ENCODE measurements around the gene GPR6.

GPR6 gene

GRCh38 chr6:109978174-109979032 lies at the start of gene GPR6:
TSS of gene GPR6 (plus strand) at chr6:109978311. CDS start at chr6:109979113, 802 bp downstream.
- Mint-ChIP-seq H3K27me3 (peaks cover 77% of the 10 kb centered on the region), H3K4me3 (no peak within 1 kb of the TSS)

DNA sequence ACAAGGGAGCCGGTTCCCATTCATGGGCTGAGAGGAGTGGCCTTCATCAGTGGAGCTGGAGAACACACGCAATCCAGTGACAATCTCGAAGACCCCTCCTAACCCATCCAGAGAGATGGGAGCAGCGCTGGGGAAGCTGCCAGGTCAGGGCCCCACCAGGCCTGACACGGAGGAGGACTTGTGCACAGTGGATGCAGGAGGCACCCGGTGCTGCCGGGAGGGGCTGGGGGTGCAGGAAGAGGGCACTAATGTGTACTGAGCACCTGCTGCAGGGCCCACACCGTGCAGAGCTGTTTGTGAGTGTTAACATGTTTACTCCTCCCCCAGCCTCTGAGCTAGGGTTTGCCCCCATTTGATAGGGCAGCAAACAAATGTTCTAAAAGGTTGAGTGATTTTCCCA lies 43.8 kb upstream of the GPR6 start:
- Mint-ChIP-seq H3K27ac (ENCODE audit: low read depth) (no peak overlapping the region), H3K27me3 (peaks cover under 1% of the 10 kb centered on the region), H3K4me1 (no peaks in the 10 kb centered on the region), H3K4me3 (no peak overlapping the region), H3K36me3 (ENCODE audit: insufficient read depth) (no peaks in the 10 kb centered on the region), H3K9me3 (peaks cover 5% of the 10 kb centered on the region)
- no peak for DNase-seq (ENCODE audit: low spot score in 2 of 2)
- no peak for ATAC-seq (replicated peaks; ENCODE audit: extremely low read depth, poor library complexity, severe bottlenecking)

More at GRCh38 chr6:109978174-109979032, at the start of gene GPR6:
- Mint-ChIP-seq H3K4me1 (no peaks in the 10 kb centered on the region), H3K27ac (ENCODE audit: low read depth) (no peak within 1 kb of the TSS), H3K9me3 (no peaks in the 10 kb centered on the region), H3K36me3 (ENCODE audit: insufficient read depth) (no peaks in the 10 kb centered on the region)
- DNase-seq (ENCODE audit: low spot score in 2 of 2) (no peak), ATAC-seq (replicated peaks; ENCODE audit: extremely low read depth, poor library complexity, severe bottlenecking) (peak; percentile 28)

DNA sequence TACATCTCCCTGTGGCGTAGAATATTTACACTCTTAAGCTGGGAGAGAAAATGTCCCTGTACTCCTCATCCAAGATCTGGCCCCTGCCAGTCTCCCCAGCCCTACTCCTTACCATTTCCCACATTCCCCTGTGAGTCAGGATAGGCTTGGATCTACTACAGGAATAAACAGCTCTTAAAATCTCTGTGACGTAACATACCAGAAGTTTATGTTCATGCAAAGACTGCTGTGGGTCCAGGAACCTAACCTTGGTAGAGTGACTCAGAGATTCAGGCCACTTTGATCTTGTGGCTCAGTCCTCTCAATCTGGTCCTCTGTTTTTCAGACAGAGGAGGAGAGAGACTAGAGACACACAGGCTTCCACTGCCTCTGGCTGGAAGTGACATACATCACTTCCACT lies 38.5 kb upstream of the GPR6 start:
- ATAC-seq (replicated peaks; ENCODE audit: extremely low read depth, poor library complexity, severe bottlenecking) (no peak), DNase-seq (ENCODE audit: low spot score in 2 of 2) (no peak)
- H3K36me3 Mint-ChIP-seq (ENCODE audit: insufficient read depth): no peaks in the 10 kb centered on the region
- no peak overlapping the region for H3K4me3 Mint-ChIP-seq
- no peak overlapping the region for H3K27ac Mint-ChIP-seq (ENCODE audit: low read depth)
- peaks cover 49% of the 10 kb centered on the region for H3K27me3 Mint-ChIP-seq
- peaks cover 5% of the 10 kb centered on the region for H3K9me3 Mint-ChIP-seq
- H3K4me1 Mint-ChIP-seq: no peaks in the 10 kb centered on the region

GRCh38 chr6:109944448-109944847 lies 33.7 kb upstream of the GPR6 start:
- no peaks in the 10 kb centered on the region for H3K9me3 Mint-ChIP-seq
- H3K4me3 Mint-ChIP-seq: no peak overlapping the region
- no peak overlapping the region for H3K27ac Mint-ChIP-seq (ENCODE audit: low read depth)
- no peaks in the 10 kb centered on the region for H3K36me3 Mint-ChIP-seq (ENCODE audit: insufficient read depth)
- no peaks in the 10 kb centered on the region for H3K4me1 Mint-ChIP-seq
- no peak for DNase-seq (ENCODE audit: low spot score in 2 of 2)
- no peak for ATAC-seq (replicated peaks; ENCODE audit: extremely low read depth, poor library complexity, severe bottlenecking)
- peaks cover 92% of the 10 kb centered on the region for H3K27me3 Mint-ChIP-seq

DNA sequence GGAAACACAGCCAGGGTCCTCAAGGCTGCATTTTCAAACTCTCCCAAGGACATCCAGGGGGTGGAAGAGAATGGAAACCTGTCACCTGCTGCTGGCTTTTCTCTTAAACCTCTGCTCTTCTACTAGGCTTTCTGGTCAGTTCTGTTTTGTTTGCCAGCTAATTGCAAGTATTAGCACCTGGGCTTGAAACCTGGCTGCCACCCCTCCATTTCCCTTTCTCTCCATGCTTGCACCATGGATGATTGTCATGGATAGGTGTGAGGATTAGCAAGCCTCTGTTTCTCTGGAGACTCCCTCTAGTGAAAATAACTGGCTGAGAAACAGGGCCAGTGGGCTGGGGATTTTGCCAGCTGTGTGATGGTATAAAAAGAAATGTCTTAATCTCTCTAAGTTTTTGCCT lies 33.0 kb upstream of the GPR6 start:
- Mint-ChIP-seq H3K4me3 (no peak overlapping the region), H3K36me3 (ENCODE audit: insufficient read depth) (no peaks in the 10 kb centered on the region), H3K4me1 (no peaks in the 10 kb centered on the region), H3K9me3 (no peaks in the 10 kb centered on the region), H3K27me3 (peaks cover 92% of the 10 kb centered on the region), H3K27ac (ENCODE audit: low read depth) (no peak overlapping the region)
- ATAC-seq (replicated peaks; ENCODE audit: extremely low read depth, poor library complexity, severe bottlenecking): no peak
- DNase-seq (ENCODE audit: low spot score in 2 of 2): no peak

DNA sequence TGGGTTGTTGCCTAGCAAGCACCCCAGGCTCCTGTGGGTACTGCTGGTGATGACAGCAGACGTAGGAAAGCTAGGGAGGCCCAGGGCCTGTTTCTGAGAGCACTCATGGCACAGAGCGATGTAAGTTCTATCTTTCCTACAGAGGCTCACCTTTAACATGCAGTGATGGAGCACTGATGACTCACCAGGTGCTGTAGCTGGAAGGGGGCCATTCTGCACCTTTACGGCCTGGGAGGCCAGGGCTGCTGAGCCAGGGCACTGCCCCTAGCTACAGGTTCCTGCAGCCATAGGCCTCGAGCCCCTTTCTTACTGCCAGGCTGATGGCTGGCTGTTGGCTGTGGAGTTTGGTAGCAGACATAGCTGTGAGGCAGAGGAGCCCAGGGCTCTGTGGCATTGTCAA lies 31.1 kb upstream of the GPR6 start:
- Mint-ChIP-seq H3K4me3 (no peak overlapping the region), H3K36me3 (ENCODE audit: insufficient read depth) (peaks cover 2% of the 10 kb centered on the region), H3K27me3 (peaks cover 86% of the 10 kb centered on the region), H3K27ac (ENCODE audit: low read depth) (no peak overlapping the region), H3K9me3 (no peaks in the 10 kb centered on the region), H3K4me1 (no peaks in the 10 kb centered on the region)
- no peak for DNase-seq (ENCODE audit: low spot score in 2 of 2)
- ATAC-seq (replicated peaks; ENCODE audit: extremely low read depth, poor library complexity, severe bottlenecking): no peak

DNA sequence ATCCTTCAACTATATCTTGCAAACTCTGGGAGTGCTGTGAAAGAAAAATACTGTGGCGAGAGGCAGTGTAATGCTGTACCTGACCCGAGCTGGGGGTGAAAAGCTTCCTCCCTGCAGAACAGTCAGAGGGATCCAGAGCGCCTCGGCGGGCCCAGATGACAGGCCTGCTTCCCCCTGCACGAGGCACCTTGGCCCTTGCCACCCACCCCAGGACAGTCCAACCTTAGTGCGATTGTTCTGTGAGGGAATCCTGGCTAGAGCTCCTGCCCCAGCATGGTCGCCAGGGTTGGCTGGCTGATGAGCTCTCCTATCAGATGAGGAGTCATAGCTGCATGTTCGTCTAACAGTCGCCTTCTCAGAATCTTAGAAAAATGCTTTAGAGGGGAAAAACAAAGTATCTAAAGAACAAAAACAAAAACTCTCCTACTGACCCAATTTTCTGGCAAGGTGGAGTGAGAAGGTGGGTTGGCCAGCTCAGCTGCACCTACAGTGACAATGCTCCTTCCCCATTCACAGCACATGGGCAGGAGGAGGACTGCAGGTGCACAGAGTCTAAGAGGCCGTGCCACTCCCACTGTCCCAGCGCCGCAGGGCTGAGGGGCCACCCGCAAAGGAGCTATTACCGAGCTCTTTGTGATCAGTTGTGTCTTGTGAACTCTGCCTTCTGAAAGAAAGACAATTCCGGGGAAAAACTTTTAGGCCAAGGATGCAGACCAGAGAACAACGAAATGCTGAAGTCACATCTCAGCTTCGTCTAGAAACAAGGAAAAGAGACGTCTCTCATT lies 28.6 kb upstream of the GPR6 start:
- DNase-seq (ENCODE audit: low spot score in 2 of 2) (no peak), ATAC-seq (replicated peaks; ENCODE audit: extremely low read depth, poor library complexity, severe bottlenecking) (no peak)
- Mint-ChIP-seq H3K4me3 (no peak overlapping the region), H3K36me3 (ENCODE audit: insufficient read depth) (peaks cover 2% of the 10 kb centered on the region), H3K4me1 (no peaks in the 10 kb centered on the region), H3K27ac (ENCODE audit: low read depth) (no peak overlapping the region), H3K27me3 (peaks cover 84% of the 10 kb centered on the region), H3K9me3 (no peaks in the 10 kb centered on the region)

DNA sequence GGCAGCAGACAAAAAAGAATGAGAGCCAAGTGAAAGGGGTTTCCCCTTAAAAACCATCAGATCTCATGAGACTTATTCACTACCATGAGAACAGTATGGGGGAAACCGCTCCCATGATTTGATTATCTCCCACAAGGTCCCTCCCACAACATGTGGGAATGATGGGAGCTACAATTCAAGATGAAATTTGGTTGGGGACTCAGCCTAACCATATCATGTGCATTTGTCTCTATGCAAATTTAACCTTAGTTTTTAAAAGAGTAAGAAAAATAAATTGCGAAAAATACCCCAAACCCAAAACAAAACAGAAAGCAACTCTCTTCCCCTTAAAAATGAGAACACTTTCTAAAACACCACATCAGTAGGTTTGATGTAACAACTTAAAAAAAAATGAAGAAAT lies 22.6 kb upstream of the GPR6 start:
- H3K27ac Mint-ChIP-seq (ENCODE audit: low read depth): no peak overlapping the region
- peaks cover 72% of the 10 kb centered on the region for H3K27me3 Mint-ChIP-seq
- H3K4me3 Mint-ChIP-seq: no peak overlapping the region
- no peak for DNase-seq (ENCODE audit: low spot score in 2 of 2)
- no peak for ATAC-seq (replicated peaks; ENCODE audit: extremely low read depth, poor library complexity, severe bottlenecking)
- peaks cover 2% of the 10 kb centered on the region for H3K36me3 Mint-ChIP-seq (ENCODE audit: insufficient read depth)
- no peaks in the 10 kb centered on the region for H3K9me3 Mint-ChIP-seq
- no peaks in the 10 kb centered on the region for H3K4me1 Mint-ChIP-seq

- Mint-ChIP-seq H3K36me3 (ENCODE audit: insufficient read depth) (no peaks in the 10 kb centered on the region), H3K9me3 (no peaks in the 10 kb centered on the region), H3K4me3 (no peak overlapping the region), H3K27me3 (peaks cover 54% of the 10 kb centered on the region), H3K4me1 (no peaks in the 10 kb centered on the region), H3K27ac (ENCODE audit: low read depth) (no peak overlapping the region)
- no peak for ATAC-seq (replicated peaks; ENCODE audit: extremely low read depth, poor library complexity, severe bottlenecking)
- DNase-seq (ENCODE audit: low spot score in 2 of 2): no peak
Observed at GRCh38 chr6:109958626-109959025, 19.5 kb upstream of the GPR6 start.

DNA sequence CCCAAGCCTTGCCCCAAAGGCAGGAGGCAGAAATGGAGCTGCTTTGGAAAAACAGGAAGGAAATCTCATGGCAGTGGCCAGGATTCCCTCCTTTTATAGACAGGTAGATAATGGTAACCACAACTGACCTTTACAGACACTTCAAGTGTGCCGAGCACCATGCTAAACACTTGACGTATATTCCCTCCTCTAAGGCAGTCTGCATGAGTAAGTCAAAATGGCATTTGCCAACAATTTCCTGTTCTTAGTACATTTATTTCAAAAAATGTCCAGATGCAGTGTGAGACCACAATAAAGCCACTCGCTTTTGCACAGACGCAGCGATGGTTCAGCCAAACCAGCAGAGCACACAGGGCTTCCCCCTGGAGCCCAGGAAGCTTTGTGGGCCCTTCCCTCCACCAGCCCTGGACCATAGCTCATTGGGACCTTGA lies 16.5 kb upstream of the GPR6 start:
- no peaks in the 10 kb centered on the region for H3K36me3 Mint-ChIP-seq (ENCODE audit: insufficient read depth)

GRCh38 chr6:109962271-109962670 lies 15.8 kb upstream of the GPR6 start:
- Mint-ChIP-seq H3K9me3 (no peaks in the 10 kb centered on the region), H3K27me3 (peaks cover 35% of the 10 kb centered on the region), H3K4me3 (no peak overlapping the region), H3K36me3 (ENCODE audit: insufficient read depth) (no peaks in the 10 kb centered on the region), H3K4me1 (no peaks in the 10 kb centered on the region), H3K27ac (ENCODE audit: low read depth) (no peak overlapping the region)
- no peak for DNase-seq (ENCODE audit: low spot score in 2 of 2)
- ATAC-seq (replicated peaks; ENCODE audit: extremely low read depth, poor library complexity, severe bottlenecking): no peak

More for the DNA sequence above, 16.5 kb upstream of the GPR6 start:
- DNase-seq (ENCODE audit: low spot score in 2 of 2): no peak
- Mint-ChIP-seq H3K4me3 (no peak overlapping the region), H3K27ac (ENCODE audit: low read depth) (no peak overlapping the region), H3K9me3 (no peaks in the 10 kb centered on the region), H3K4me1 (no peaks in the 10 kb centered on the region), H3K27me3 (peaks cover 41% of the 10 kb centered on the region)
- no peak for ATAC-seq (replicated peaks; ENCODE audit: extremely low read depth, poor library complexity, severe bottlenecking)

DNA sequence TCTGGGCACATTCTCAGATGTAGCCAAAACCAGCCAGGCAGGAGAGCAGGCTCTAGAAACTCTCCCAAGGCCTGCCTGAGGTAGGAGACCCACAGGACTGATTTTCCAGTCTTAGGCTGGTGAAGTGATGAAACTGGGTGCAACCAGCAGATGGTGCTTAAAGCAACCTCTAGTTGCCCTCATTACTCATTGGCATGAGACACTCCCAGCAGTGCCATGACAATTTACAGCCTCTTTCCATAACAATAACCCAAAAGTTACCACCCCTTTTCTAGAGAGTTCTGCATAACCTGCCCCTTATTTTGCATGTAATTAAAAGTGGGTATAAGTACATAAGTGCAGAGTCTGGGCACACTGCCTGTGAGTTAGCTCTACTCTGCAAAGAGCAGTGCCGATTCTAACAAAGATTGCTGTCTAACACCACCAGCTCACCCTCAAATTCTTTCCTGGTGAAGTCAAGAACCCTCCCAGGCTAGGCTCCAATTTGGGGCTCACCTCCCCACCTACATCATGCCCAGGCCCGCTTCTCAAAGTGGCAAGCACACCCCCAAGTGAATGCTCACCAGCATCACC lies 14.4 kb upstream of the GPR6 start:
- Mint-ChIP-seq H3K4me1 (no peaks in the 10 kb centered on the region), H3K27me3 (peaks cover 30% of the 10 kb centered on the region), H3K4me3 (no peak overlapping the region), H3K27ac (ENCODE audit: low read depth) (no peak overlapping the region), H3K36me3 (ENCODE audit: insufficient read depth) (peaks cover 2% of the 10 kb centered on the region), H3K9me3 (no peaks in the 10 kb centered on the region)
- DNase-seq (ENCODE audit: low spot score in 2 of 2) (no peak), ATAC-seq (replicated peaks; ENCODE audit: extremely low read depth, poor library complexity, severe bottlenecking) (no peak)
